MM.1S (cell line): ENCODE data around the gene MGA.

ENCODE experiments used
- DNase-seq: peaks from one replicate; pipeline ENCODE4 v3.0.0-alpha.2; 2015
- H2AFZ ChIP-seq: fragments of 300-600 bp; sonication (generic); 2 replicates; pipeline ENCODE4 v1.6.0; 2016; ENCODE audit warnings: antibody characterized with exemption, low read length
- H3F3A ChIP-seq: fragments of 300-600 bp; sonication (generic); 2 replicates; pipeline ENCODE4 v1.6.1; 2016; ENCODE audit warnings: mild to moderate bottlenecking, antibody characterized with exemption, low read length, moderate library complexity, mixed read lengths; ENCODE audit not compliant: insufficient read depth
- H3K27ac ChIP-seq: fragments of 300-600 bp; sonication (generic); 2 replicates; pipeline ENCODE4 v1.5.1; 2016; ENCODE audit warnings: mild to moderate bottlenecking, low read length
- H3K27me3 ChIP-seq: fragments of 300-600 bp; sonication (generic); replicated peaks from 2 replicates; pipeline ENCODE4 v1.6.0; 2016; ENCODE audit warnings: low read length; ENCODE audit not compliant: insufficient read depth
- H3K36me3 ChIP-seq: fragments of 300-600 bp; sonication (generic); replicated peaks from 2 replicates; pipeline ENCODE4 v1.6.1; 2016; ENCODE audit warnings: mild to moderate bottlenecking, low read length, mixed read lengths; ENCODE audit not compliant: insufficient read depth
- H3K4me1 ChIP-seq: fragments of 300-600 bp; sonication (generic); 2 replicates; pipeline ENCODE4 v1.6.1; 2016; ENCODE audit warnings: low read length, mixed read lengths
- H3K4me2 ChIP-seq: fragments of 300-600 bp; sonication (generic); 2 replicates; pipeline ENCODE4 v1.6.0; 2016; ENCODE audit warnings: low read depth, low read length
- H3K4me3 ChIP-seq: fragments of 300-600 bp; sonication (generic); 2 replicates; pipeline ENCODE4 v1.5.1; 2016; ENCODE audit warnings: low read length, mixed read lengths
- H3K79me2 ChIP-seq: fragments of 300-600 bp; sonication (generic); 2 replicates; pipeline ENCODE4 v1.6.1; 2016; ENCODE audit warnings: mixed run types, low read length, mixed read lengths
- H3K9ac ChIP-seq: fragments of 300-600 bp; sonication (generic); 2 replicates; pipeline ENCODE4 v1.6.1; 2016; ENCODE audit warnings: low read length, mixed read lengths
- H3K9me2 ChIP-seq: fragments of 300-600 bp; sonication (generic); replicated peaks from 2 replicates; pipeline ENCODE4 v1.6.1; 2016; ENCODE audit warnings: mild to moderate bottlenecking, low read length, mixed read lengths; ENCODE audit not compliant: insufficient read depth
- H3K9me3 ChIP-seq: fragments of 300-600 bp; sonication (generic); replicated peaks from 2 replicates; pipeline ENCODE4 v1.6.1; 2016; ENCODE audit warnings: mild to moderate bottlenecking, low read length, mixed read lengths; ENCODE audit not compliant: insufficient read depth
- H4K20me1 ChIP-seq: fragments of 300-600 bp; sonication (generic); 2 replicates; pipeline ENCODE4 v1.6.1; 2016; ENCODE audit warnings: mild to moderate bottlenecking, low read length, moderate library complexity, mixed read lengths; ENCODE audit not compliant: insufficient read depth
- CTCF ChIP-seq: fragments of 300-600 bp; sonication (generic); IDR thresholded peaks from 2 replicates; pipeline ENCODE4 v1.5.1; 2016; ENCODE audit warnings: antibody characterized with exemption, low read length, mixed read lengths
- EZH2 ChIP-seq: fragments of 300-600 bp; sonication (generic); optimal IDR thresholded peaks from 2 replicates; pipeline ENCODE3; 2017; ENCODE audit warnings: low read depth, mild to moderate bottlenecking, antibody characterized with exemption, low read length, mixed read lengths
- EZH2phosphoT487 ChIP-seq: fragments of 300-600 bp; sonication (generic); IDR thresholded peaks from 2 replicates; pipeline ENCODE4 v1.6.1; 2018; ENCODE audit warnings: antibody characterized with exemption, low read length

Gene MGA

GRCh38 chr15:41756198-41756597 lies 96.0 kb downstream of the MGA start:
- Histone ChIP-seq H3K36me3 (peaks cover 7% of the 10 kb centered on the region; the same call in 1 of the 2 replicates), H2AFZ (no peak overlapping the region), H3K27ac (no peak overlapping the region), H3K79me2 (no peaks in the 10 kb centered on the region), H3K9me3 (no peaks in the 10 kb centered on the region), H3K4me1 (no peaks in the 10 kb centered on the region), H3K9ac (no peak overlapping the region), H3K4me2 (no peak overlapping the region), H3F3A (no peaks in the 10 kb centered on the region), H3K9me2 (no peaks in the 10 kb centered on the region), H4K20me1 (no peaks in the 10 kb centered on the region), H3K4me3 (no peak overlapping the region), H3K27me3 (no peaks in the 10 kb centered on the region)
- DNase-seq: no peak
- TF ChIP-seq CTCF: no peak
- TF ChIP-seq EZH2: no peak
- no peak for TF ChIP-seq EZH2phosphoT487

GRCh38 chr15:41772720-41773331 lies 112.6 kb downstream of the MGA start:
- H3K27me3 ChIP-seq: no peaks in the 10 kb centered on the region
- no peaks in the 10 kb centered on the region for H4K20me1 ChIP-seq
- peak overlapping the region; percentile 82 for H3K4me3 ChIP-seq
- peak overlapping the region; percentile 84 for H3K4me2 ChIP-seq
- H3K79me2 ChIP-seq: peaks cover 9% of the 10 kb centered on the region; the same call in 1 of the 2 replicates
- TF ChIP-seq EZH2 (no peak), CTCF (peak; percentile 80)
- peak; percentile 87 for DNase-seq
- no peak overlapping the region for H3K9ac ChIP-seq
- no peaks in the 10 kb centered on the region for H3K9me3 ChIP-seq
- peak overlapping the region; percentile 73; the same call in 1 of the 2 replicates for H3K27ac ChIP-seq
- H3K36me3 ChIP-seq: no peaks in the 10 kb centered on the region
- peaks cover 18% of the 10 kb centered on the region for H3K4me1 ChIP-seq
- no peak overlapping the region for H2AFZ ChIP-seq
- peaks cover 15% of the 10 kb centered on the region for H3F3A ChIP-seq
- H3K9me2 ChIP-seq: no peaks in the 10 kb centered on the region

- no peak for DNase-seq
- Histone ChIP-seq H3K9ac (peak overlapping the region; percentile 32; the same call in 1 of the 2 replicates), H3K27me3 (no peaks in the 10 kb centered on the region), H3K4me1 (peaks cover 18% of the 10 kb centered on the region), H3K4me3 (peak overlapping the region; percentile 82), H2AFZ (no peak overlapping the region), H3F3A (peaks cover 15% of the 10 kb centered on the region), H3K27ac (peak overlapping the region; percentile 73; the same call in 1 of the 2 replicates), H3K79me2 (peaks cover 9% of the 10 kb centered on the region; the same call in 1 of the 2 replicates), H3K36me3 (no peaks in the 10 kb centered on the region), H3K9me3 (no peaks in the 10 kb centered on the region), H3K4me2 (peak overlapping the region; percentile 84), H3K9me2 (no peaks in the 10 kb centered on the region), H4K20me1 (no peaks in the 10 kb centered on the region)
- no peak for TF ChIP-seq EZH2
- no peak for TF ChIP-seq CTCF
- no peak for TF ChIP-seq EZH2phosphoT487
Measured at GRCh38 chr15:41773332-41773728, 113.1 kb downstream of the MGA start.
